HepG2 (cell line): ENCODE data around the gene OSGIN1. TPM values are rescaled to one million over a fixed set of nuclear protein-coding genes. Genes with fewer than 3 reads are reported as not detected.

Experiments
- HHEX ChIP-seq: IDR thresholded peaks from 2 replicates; pipeline ENCODE4 v1.6.1; 2016; ENCODE audit warnings: control low read depth
- HNRNPUL1 ChIP-seq: fragments of 200-400 bp; formaldehyde crosslinking; IDR thresholded peaks from 2 replicates; pipeline ENCODE4 v1.6.1; 2017; ENCODE audit warnings: low read depth, mild to moderate bottlenecking, low read length, moderate library complexity
- MAFG ChIP-seq: sonication (generic); formaldehyde crosslinking; IDR thresholded peaks from 2 replicates; pipeline ENCODE4 v1.5.1; 2020; ENCODE audit warnings: mild to moderate bottlenecking, missing genetic modification reagents
- MZF1 ChIP-seq: sonication (generic); formaldehyde crosslinking; IDR thresholded peaks from 2 replicates; pipeline ENCODE4 v1.8.1; 2023; ENCODE audit warnings: mild to moderate bottlenecking, missing genetic modification reagents, borderline replicate concordance
- NFKBIZ ChIP-seq: IDR thresholded peaks from 2 replicates; pipeline ENCODE4 v1.6.1; 2018; ENCODE audit warnings: missing genetic modification reagents, missing compliant biosample characterization
- NFRKB ChIP-seq: fragments of 450-650 bp; IDR thresholded peaks from 2 replicates; pipeline ENCODE4 v1.6.1; 2017
- RBM22 ChIP-seq: fragments of 200-400 bp; formaldehyde crosslinking; optimal IDR thresholded peaks from 2 replicates; pipeline ENCODE3; 2017; ENCODE audit warnings: mild to moderate bottlenecking, low read length, moderate library complexity
- RCOR2 ChIP-seq: IDR thresholded peaks from 2 replicates; pipeline ENCODE4 v1.6.1; 2016; ENCODE audit warnings: missing biosample characterization, missing genetic modification reagents
- SAFB2 ChIP-seq: sonication (generic); formaldehyde crosslinking; IDR thresholded peaks from 2 replicates; pipeline ENCODE4 v1.5.1; 2020; ENCODE audit warnings: missing genetic modification reagents, low read depth, mild to moderate bottlenecking, borderline replicate concordance
- SOX13 ChIP-seq, 3 experiments: fragments of 450-650 bp in 1 of 3; sonication (generic) in 1 of 3; formaldehyde crosslinking in 1 of 3; IDR thresholded peaks in 2 of 3; conservative IDR thresholded peaks in 1 of 3; 2 replicates each; pipeline versions ENCODE4 v1.5.0 to v1.6.1; 2016 to 2020; ENCODE audit warnings: antibody characterized with exemption in 1 of 3, mild to moderate bottlenecking in 1 of 3, missing compliant biosample characterization in 1 of 3, missing genetic modification reagents in 1 of 3, moderate library complexity in 1 of 3
- SP5 ChIP-seq: IDR thresholded peaks from 2 replicates; pipeline ENCODE4 v1.6.1; 2016; ENCODE audit warnings: low read depth, borderline replicate concordance
- STAG1 ChIP-seq: sonication (generic); formaldehyde crosslinking; IDR thresholded peaks from 2 replicates; pipeline ENCODE4 v1.4.0; 2020; ENCODE audit warnings: missing genetic modification reagents
- WIZ ChIP-seq: sonication (generic); formaldehyde crosslinking; IDR thresholded peaks from 2 replicates; pipeline ENCODE4 v1.5.1; 2020; ENCODE audit warnings: mild to moderate bottlenecking, missing genetic modification reagents
- ZFP37 ChIP-seq: sonication (generic); formaldehyde crosslinking; IDR thresholded peaks from 2 replicates; pipeline ENCODE4 v1.4.0; 2020; ENCODE audit warnings: missing genetic modification reagents, borderline replicate concordance
- ZNF121 ChIP-seq: sonication (generic); formaldehyde crosslinking; IDR thresholded peaks from 2 replicates; pipeline ENCODE4 v1.5.0; 2020; ENCODE audit warnings: mild to moderate bottlenecking, missing genetic modification reagents
- ZNF496 ChIP-seq: sonication (generic); formaldehyde crosslinking; IDR thresholded peaks from 2 replicates; pipeline ENCODE4 v1.8.1; 2023; ENCODE audit warnings: mild to moderate bottlenecking, moderate library complexity, missing genetic modification reagents; ENCODE audit not compliant: insufficient replicate concordance
- ZNF501 ChIP-seq: sonication (generic); formaldehyde crosslinking; IDR thresholded peaks from 2 replicates; pipeline ENCODE4 v1.5.1; 2020; ENCODE audit warnings: mild to moderate bottlenecking, moderate library complexity, missing genetic modification reagents
- ZNF563 ChIP-seq: sonication (generic); formaldehyde crosslinking; IDR thresholded peaks from 2 replicates; pipeline ENCODE4 v1.8.0; 2022; ENCODE audit warnings: mild to moderate bottlenecking, moderate library complexity, missing genetic modification reagents
- ZNF567 ChIP-seq: sonication (generic); formaldehyde crosslinking; IDR thresholded peaks from 2 replicates; pipeline ENCODE4 v1.8.1; 2023; ENCODE audit warnings: mild to moderate bottlenecking, missing genetic modification reagents, borderline replicate concordance
- ZNF607 ChIP-seq: sonication (generic); formaldehyde crosslinking; IDR thresholded peaks from 2 replicates; pipeline ENCODE4 v1.5.1; 2020; ENCODE audit warnings: missing genetic modification reagents, mild to moderate bottlenecking, borderline replicate concordance
- polyA plus RNA-seq, 8 experiments: library from polyadenylated mRNA; depleted of rRNA in 3 of 8; stranded (reverse) in 7 of 8; unstranded in 1 of 8; fragments of >200 nt; fragmentation: Illumina TruSeq in 4 of 8; extraction: Trizol in 4 of 8; gene quantifications; 2 replicates each; pipeline versions ENCODE4 v1.2.1 to v1.2.3, GENCODE V29; 2011 to 2016; ENCODE audit warnings: low read depth in 4 of 8, missing spikeins in 1 of 8, mixed read lengths in 1 of 8; ENCODE audit not compliant: insufficient read depth in 1 of 8
- total RNA-seq, 5 experiments: library from RNA; depleted of rRNA; stranded (reverse); fragments of >200 nt; fragmentation: Illumina TruSeq; extraction: Trizol; gene quantifications; 2 replicates each; pipeline ENCODE4 v1.2.3, GENCODE V29; 2016; ENCODE audit warnings: low read depth in 1 of 5
- TF ChIP-seq, protein P1 (sequence below): sonication (generic); formaldehyde crosslinking; IDR thresholded peaks from 2 replicates; pipeline ENCODE4 v1.5.1; 2020; ENCODE audit warnings: mild to moderate bottlenecking, missing genetic modification reagents, moderate library complexity
- TF ChIP-seq, protein P2 (sequence below): sonication (generic); formaldehyde crosslinking; IDR thresholded peaks from 2 replicates; pipeline ENCODE4 v1.4.0; 2020; ENCODE audit warnings: low read depth, mild to moderate bottlenecking, missing genetic modification reagents
- TF ChIP-seq, protein P3 (sequence below), 2 experiments: fragments of 450-650 bp in 1 of 2; sonication (generic) in 1 of 2; formaldehyde crosslinking; IDR thresholded peaks; 2 replicates each; pipeline versions ENCODE4 v1.5.0 to v1.8.0; 2020 to 2022; ENCODE audit warnings: mild to moderate bottlenecking in 1 of 2, missing genetic modification reagents in 1 of 2
- TF ChIP-seq, protein P4 (sequence below): IDR thresholded peaks from 2 replicates; pipeline ENCODE4 v1.6.1; 2016; ENCODE audit warnings: mild to moderate bottlenecking

The OSGIN1 gene
- total and polyA plus RNA-seq, 2 of the 13 experiments (the other 11 are each of a cell fraction or from before 2014, with no cell fraction given), result 20.5 to 27.1 TPM

DNA sequence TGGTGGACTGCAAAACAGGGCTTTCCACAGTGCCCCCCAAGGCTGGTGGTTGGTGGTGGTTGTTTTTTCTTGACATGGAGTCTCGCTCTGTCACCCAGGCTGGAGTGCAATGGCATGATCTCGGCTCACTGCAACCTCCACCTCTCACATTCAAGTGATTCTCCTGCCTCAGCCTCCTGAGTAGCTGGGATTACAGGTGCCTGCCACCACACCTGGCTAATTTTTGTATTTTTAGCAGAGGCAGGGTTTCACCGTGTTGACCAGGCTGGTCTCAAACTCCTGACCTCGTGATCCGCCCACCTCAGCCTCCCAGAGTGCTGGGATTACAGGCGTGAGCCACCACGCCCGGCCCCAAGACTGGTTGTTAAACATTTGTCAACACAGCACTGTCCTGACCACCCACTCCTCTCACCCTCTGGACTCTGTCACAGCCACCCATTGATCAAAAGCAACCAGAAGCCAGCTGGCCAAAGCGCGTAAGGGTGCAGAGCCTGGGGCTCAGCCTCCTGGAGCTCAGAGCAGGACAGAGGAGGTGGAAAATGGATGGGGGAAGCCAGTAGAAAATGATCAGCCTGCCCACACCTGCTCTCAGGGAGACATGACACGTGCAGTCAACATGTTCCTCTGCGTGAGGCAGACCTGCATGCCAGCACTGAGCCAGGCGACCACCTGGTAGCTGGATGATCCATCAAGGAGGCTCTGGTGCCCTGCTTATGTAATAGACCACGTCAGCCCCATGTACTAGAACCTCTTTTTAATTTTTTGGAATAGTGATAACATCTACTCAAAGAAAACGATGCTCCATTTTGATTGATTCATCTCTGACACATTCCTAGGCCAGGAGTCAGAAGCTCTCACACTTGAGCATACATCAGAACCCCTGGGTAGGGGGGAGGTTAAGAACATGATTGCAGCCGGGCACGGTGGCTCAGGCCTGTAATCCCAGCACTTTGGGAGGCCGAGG, 14.8 kb upstream of the OSGIN1 start (continued):
- TF ChIP-seq ZNF563 (CRISPR knock-in tag) (0 out of 2 replicates have a peak, but pooled peaks have one; percentile 15), SP5 (CRISPR knock-in tag) (peak; percentile 54; the same call in 1 of the 2 replicates), NFRKB (no peak), STAG1 (CRISPR knock-in tag) (no peak), HHEX (CRISPR knock-in tag) (no peak), SOX13 (IDR thresholded peaks at IDR 0.05) (no peak), SOX13 (CRISPR knock-in tag; conservative IDR thresholded peaks at IDR 0.05 in 1 of 2, IDR thresholded peaks at IDR 0.05 in 1 of 2) (0 out of 4 replicates have a peak, but pooled peaks of 1 of the 2 experiments have one; percentile 5), ZNF496 (CRISPR knock-in tag) (no peak), RBM22 (no peak), SAFB2 (CRISPR knock-in tag) (no peak), NFKBIZ (CRISPR knock-in tag) (no peak), RCOR2 (CRISPR knock-in tag) (peak; percentile 70), ZNF567 (CRISPR knock-in tag) (no peak), ZNF501 (CRISPR knock-in tag) (peak; percentile 74), MAFG (no peak), ZNF121 (CRISPR knock-in tag) (no peak), WIZ (no peak), ZNF607 (CRISPR knock-in tag) (0 out of 2 replicates have a peak, but pooled peaks have one; percentile 45), MZF1 (no peak), HNRNPUL1 (no peak), ZFP37 (CRISPR knock-in tag) (no peak)
- TF ChIP-seq, protein P1, sequence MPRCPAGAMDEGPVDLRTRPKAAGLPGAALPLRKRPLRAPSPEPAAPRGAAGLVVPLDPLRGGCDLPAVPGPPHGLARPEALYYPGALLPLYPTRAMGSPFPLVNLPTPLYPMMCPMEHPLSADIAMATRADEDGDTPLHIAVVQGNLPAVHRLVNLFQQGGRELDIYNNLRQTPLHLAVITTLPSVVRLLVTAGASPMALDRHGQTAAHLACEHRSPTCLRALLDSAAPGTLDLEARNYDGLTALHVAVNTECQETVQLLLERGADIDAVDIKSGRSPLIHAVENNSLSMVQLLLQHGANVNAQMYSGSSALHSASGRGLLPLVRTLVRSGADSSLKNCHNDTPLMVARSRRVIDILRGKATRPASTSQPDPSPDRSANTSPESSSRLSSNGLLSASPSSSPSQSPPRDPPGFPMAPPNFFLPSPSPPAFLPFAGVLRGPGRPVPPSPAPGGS (CRISPR knock-in tag), result no peak
- TF ChIP-seq, protein P2, sequence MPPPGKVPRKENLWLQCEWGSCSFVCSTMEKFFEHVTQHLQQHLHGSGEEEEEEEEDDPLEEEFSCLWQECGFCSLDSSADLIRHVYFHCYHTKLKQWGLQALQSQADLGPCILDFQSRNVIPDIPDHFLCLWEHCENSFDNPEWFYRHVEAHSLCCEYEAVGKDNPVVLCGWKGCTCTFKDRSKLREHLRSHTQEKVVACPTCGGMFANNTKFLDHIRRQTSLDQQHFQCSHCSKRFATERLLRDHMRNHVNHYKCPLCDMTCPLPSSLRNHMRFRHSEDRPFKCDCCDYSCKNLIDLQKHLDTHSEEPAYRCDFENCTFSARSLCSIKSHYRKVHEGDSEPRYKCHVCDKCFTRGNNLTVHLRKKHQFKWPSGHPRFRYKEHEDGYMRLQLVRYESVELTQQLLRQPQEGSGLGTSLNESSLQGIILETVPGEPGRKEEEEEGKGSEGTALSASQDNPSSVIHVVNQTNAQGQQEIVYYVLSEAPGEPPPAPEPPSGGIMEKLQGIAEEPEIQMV (CRISPR knock-in tag), result no peak
- TF ChIP-seq, protein P3, sequence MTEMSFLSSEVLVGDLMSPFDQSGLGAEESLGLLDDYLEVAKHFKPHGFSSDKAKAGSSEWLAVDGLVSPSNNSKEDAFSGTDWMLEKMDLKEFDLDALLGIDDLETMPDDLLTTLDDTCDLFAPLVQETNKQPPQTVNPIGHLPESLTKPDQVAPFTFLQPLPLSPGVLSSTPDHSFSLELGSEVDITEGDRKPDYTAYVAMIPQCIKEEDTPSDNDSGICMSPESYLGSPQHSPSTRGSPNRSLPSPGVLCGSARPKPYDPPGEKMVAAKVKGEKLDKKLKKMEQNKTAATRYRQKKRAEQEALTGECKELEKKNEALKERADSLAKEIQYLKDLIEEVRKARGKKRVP (CRISPR knock-in tag; IDR thresholded peaks at IDR 0.05), result no peak
- TF ChIP-seq, protein P4, sequence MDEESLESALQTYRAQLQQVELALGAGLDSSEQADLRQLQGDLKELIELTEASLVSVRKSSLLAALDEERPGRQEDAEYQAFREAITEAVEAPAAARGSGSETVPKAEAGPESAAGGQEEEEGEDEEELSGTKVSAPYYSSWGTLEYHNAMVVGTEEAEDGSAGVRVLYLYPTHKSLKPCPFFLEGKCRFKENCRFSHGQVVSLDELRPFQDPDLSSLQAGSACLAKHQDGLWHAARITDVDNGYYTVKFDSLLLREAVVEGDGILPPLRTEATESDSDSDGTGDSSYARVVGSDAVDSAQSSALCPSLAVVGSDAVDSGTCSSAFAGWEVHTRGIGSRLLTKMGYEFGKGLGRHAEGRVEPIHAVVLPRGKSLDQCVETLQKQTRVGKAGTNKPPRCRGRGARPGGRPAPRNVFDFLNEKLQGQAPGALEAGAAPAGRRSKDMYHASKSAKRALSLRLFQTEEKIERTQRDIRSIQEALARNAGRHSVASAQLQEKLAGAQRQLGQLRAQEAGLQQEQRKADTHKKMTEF, result 0 out of 2 replicates have a peak, but pooled peaks have one; percentile 27
